Kidney (tissue), 14 donors: Measurements from ENCODE around the gene TRIM5. TPM values are rescaled to one million over a fixed set of nuclear protein-coding genes. Genes with fewer than 3 reads are reported as not detected.
A peak's percentile ranks its signal among the peaks of the same experiment; 100 is the strongest.

Experiments used
- DNase-seq, 5 donors: peaks; one replicate each; pipeline ENCODE4 v3.0.0-alpha.2; 2013 to 2020
- FAIRE-seq: peaks from 2 replicates; lab custom pipeline; 2012; peaks lifted over from hg19 to GRCh38; lab: Jason Lieb, UNC
- H3K27ac ChIP-seq, 2 donors: one replicate each; pipeline ENCODE4 v1.7.0; 2013; ENCODE audit warnings: low read depth in 2 of 2, low read length in 2 of 2, inconsistent platforms in 1 of 2
- H3K27me3 ChIP-seq: one replicate; pipeline ENCODE4 v1.7.1; 2013; ENCODE audit warnings: low read length, inconsistent platforms; ENCODE audit not compliant: control insufficient read depth, insufficient read depth
- H3K36me3 ChIP-seq, 3 donors: one replicate each; pipeline versions ENCODE4 v1.7.0 to v1.7.1; 2013; ENCODE audit warnings: low read length in 3 of 3, control low read depth in 1 of 3, inconsistent platforms in 1 of 3; ENCODE audit not compliant: insufficient read depth in 3 of 3, control insufficient read depth in 2 of 3
- H3K4me1 ChIP-seq, 3 donors: one replicate each; pipeline versions ENCODE4 v1.7.0 to v1.7.1; 2013; ENCODE audit warnings: low read length in 3 of 3, inconsistent platforms in 1 of 3, low read depth in 1 of 3; ENCODE audit not compliant: control insufficient read depth in 2 of 3, insufficient read depth in 2 of 3
- H3K4me3 ChIP-seq, 3 donors: one replicate each; pipeline versions ENCODE4 v1.7.0 to v1.8.1; 2013; ENCODE audit warnings: low read length in 3 of 3, control low read depth in 1 of 3, inconsistent platforms in 1 of 3
- H3K9ac ChIP-seq, 3 donors: one replicate each; pipeline versions ENCODE4 v1.7.0 to v1.7.1; 2013; ENCODE audit warnings: low read length in 3 of 3, control low read depth in 1 of 3, inconsistent platforms in 1 of 3
- H3K9me3 ChIP-seq, 3 donors: one replicate each; pipeline versions ENCODE4 v1.7.0 to v1.7.1; 2013; ENCODE audit warnings: low read length in 3 of 3, control low read depth in 1 of 3, inconsistent platforms in 1 of 3; ENCODE audit not compliant: control insufficient read depth in 2 of 3, insufficient read depth in 1 of 3
- CTCF ChIP-seq: IDR thresholded peaks from 3 replicates; pipeline ENCODE4 v1.5.1; 2012; ENCODE audit warnings: mild to moderate bottlenecking, moderate library complexity, borderline replicate concordance; ENCODE audit not compliant: insufficient read depth; ENCODE audit errors: extremely low read depth
- intact Hi-C: fragments of 100-400 bp; cut with DNase I; formaldehyde crosslinking; loops from one replicate; pipeline ENCODE4 v1.11.1; 2022
- polyA plus RNA-seq: library from polyadenylated mRNA; stranded (reverse); fragments of 350-450 nt; fragmentation: Illumina TruSeq; extraction: RNeasy Lipid Tissue Mini Kit (QIAGEN cat#74804); gene quantifications from one replicate; pipeline ENCODE4 v1.2.3, GENCODE V29; 2014; ENCODE audit warnings: low read depth, low replicate concordance; ENCODE audit not compliant: insufficient read depth
- total RNA-seq: library from RNA; stranded (reverse); fragmentation: NEBNext Ultra II Directional; extraction: Animal tissue kit (Norgen Biotek cat#: 25700); gene quantifications from one replicate; pipeline ENCODE4 v1.2.1, GENCODE V29; 2021
- donor health status: control.
- donor health status: control.
- donor health status: control.
- donor health status: control.
- donor health status: control.
- donor health status: DM: yes; HTN: yes; CAD: no.
- donor health status: Normal renal cell carcinoma (clear cell type).

The TRIM5 gene
- total and polyA plus RNA-seq, 2 donors from 2014 or later = 11.2 to 27.7 TPM

- no peaks in the 10 kb centered on the region for H3K9me3 ChIP-seq
- FAIRE-seq (peak; percentile 94), DNase-seq (peak in 4 of 5 donors; percentile 21 to 78 (median 44))
- H3K36me3 ChIP-seq = no peaks in the 10 kb centered on the region
- H3K9ac ChIP-seq = peak within 1 kb of the TSS; percentile 81 to 87 (median 87)
- H3K27me3 ChIP-seq = no peaks in the 10 kb centered on the region
- TF ChIP-seq CTCF = no peak
- peak within 1 kb of the TSS; percentile 36 to 68 for H3K27ac ChIP-seq
- intact Hi-C loops = no loop called here
- peak within 1 kb of the TSS; percentile 85 to 98 (median 93) for H3K4me3 ChIP-seq
- H3K4me1 ChIP-seq = peaks cover 0 to 12% (median 0%) of the 10 kb centered on the region in 3 donors
Measured at GRCh38 chr11:5624489-5625279, 60.2 kb downstream of the TRIM5 start, which contains the start of gene TRIM34. Gene TRIM34 (plus strand): TSS chr11:5625001. CDS start chr11:5632332, 7,331 bp downstream.

DNA sequence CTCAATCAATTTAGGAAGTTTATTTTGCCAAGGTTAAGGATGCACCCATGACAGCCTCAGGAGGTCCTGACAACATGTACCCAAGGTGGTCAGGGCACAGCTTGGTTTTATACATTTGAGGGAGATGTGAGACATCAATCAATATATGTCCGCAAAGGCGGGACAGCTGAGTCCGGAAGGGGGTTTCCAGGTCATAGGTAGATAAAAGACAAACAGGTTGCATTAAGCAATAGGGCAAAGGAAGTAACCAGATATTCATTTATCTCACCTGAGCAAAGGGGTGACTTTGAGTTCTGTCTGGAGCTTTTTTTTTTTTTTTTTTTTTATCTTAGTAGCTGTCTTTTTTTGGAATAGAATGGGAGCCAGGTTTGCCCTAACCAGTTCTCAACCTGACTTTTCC lies 62.1 kb downstream of the TRIM5 start:
- H3K36me3 ChIP-seq = no peaks in the 10 kb centered on the region
- H3K4me1 ChIP-seq = peaks cover 0 to 12% (median 0%) of the 10 kb centered on the region in 3 donors
- no peak for TF ChIP-seq CTCF
- no peak overlapping the region for H3K27ac ChIP-seq
- no peak overlapping the region for H3K4me3 ChIP-seq
- H3K9me3 ChIP-seq = no peaks in the 10 kb centered on the region
- intact Hi-C loops = no loop called here
- DNase-seq = no peak
- FAIRE-seq = no peak
- H3K9ac ChIP-seq = no peak overlapping the region
- no peaks in the 10 kb centered on the region for H3K27me3 ChIP-seq

GRCh38 chr11:5621580-5621979 lies 63.3 kb downstream of the TRIM5 start:
- no peak for FAIRE-seq
- intact Hi-C loops = no loop called here
- H3K36me3 ChIP-seq = no peaks in the 10 kb centered on the region
- H3K9ac ChIP-seq = no peak overlapping the region
- TF ChIP-seq CTCF = no peak
- no peaks in the 10 kb centered on the region for H3K27me3 ChIP-seq
- DNase-seq = no peak
- H3K27ac ChIP-seq = no peak overlapping the region
- no peak overlapping the region for H3K4me3 ChIP-seq
- H3K9me3 ChIP-seq = no peaks in the 10 kb centered on the region
- H3K4me1 ChIP-seq = peaks cover 0 to 12% (median 0%) of the 10 kb centered on the region in 3 donors
